Upper lobe of left lung (tissue), 4 donors: ENCODE measurements around the gene COTL1.

Source experiments
- CTCF ChIP-seq, 6 experiments: fragments of 450-650 bp in 4 of 6; fragments of 200-600 bp in 2 of 6; sonication (generic) in 2 of 6; IDR thresholded peaks; one replicate each; pipeline ENCODE4 v1.5.1; 2016 to 2019; ENCODE audit warnings: antibody characterized with exemption in 6 of 6
- EP300 ChIP-seq, 4 donors: sonication (generic); formaldehyde crosslinking; IDR thresholded peaks; one replicate each; pipeline ENCODE4 v1.5.1; 2017; ENCODE audit warnings: antibody characterized with exemption in 4 of 4, control low read depth in 2 of 4
- POLR2A ChIP-seq, 4 donors: fragments of 450-650 bp; IDR thresholded peaks; one replicate each; pipeline ENCODE4 v1.5.1; 2016 to 2017; ENCODE audit warnings: antibody characterized with exemption in 4 of 4, mild to moderate bottlenecking in 2 of 4
- POLR2AphosphoS5 ChIP-seq, 2 donors: sonication (generic); formaldehyde crosslinking; IDR thresholded peaks; one replicate each; pipeline ENCODE4 v1.5.1; 2017; ENCODE audit warnings: antibody characterized with exemption in 2 of 2

GRCh38 chr16:84531671-84532111 is 86.2 kb downstream of the COTL1 start:
- TF ChIP-seq CTCF (IDR thresholded peaks at IDR 0.05) (no peak), POLR2AphosphoS5 (IDR thresholded peaks at IDR 0.05) (no peak), EP300 (IDR thresholded peaks at IDR 0.05) (no peak), POLR2A (IDR thresholded peaks at IDR 0.05) (no peak)
